ENCODE results near the gene JUN.
"Not testable (repeated sequence)": the region's sequence is repeated elsewhere in the genome, so short reads cannot be mapped to it uniquely, and the experiment has no call there.

Gene JUN

DNA sequence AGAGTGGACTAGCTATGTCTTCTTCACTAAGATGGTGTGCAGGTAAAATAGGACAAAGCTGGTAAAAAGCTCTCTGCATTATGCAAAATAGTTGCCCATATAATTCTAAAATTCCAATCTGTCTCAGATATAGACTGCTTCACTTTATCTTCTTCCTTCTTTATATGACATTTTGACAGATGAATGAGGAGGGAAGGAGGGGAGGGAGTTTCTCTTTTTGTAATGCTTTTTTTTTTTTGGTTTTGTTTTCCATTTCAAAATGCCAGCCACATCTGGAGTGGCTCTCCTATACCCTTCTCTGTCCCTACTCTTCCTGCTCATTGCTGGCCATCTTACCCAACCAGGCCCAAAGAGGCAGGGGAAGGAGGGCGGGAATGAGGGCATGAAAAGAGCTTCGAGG lies 24.2 kb upstream of the JUN start:
- no peak for DNase-seq (ENCODE audit: low spot score)

DNA sequence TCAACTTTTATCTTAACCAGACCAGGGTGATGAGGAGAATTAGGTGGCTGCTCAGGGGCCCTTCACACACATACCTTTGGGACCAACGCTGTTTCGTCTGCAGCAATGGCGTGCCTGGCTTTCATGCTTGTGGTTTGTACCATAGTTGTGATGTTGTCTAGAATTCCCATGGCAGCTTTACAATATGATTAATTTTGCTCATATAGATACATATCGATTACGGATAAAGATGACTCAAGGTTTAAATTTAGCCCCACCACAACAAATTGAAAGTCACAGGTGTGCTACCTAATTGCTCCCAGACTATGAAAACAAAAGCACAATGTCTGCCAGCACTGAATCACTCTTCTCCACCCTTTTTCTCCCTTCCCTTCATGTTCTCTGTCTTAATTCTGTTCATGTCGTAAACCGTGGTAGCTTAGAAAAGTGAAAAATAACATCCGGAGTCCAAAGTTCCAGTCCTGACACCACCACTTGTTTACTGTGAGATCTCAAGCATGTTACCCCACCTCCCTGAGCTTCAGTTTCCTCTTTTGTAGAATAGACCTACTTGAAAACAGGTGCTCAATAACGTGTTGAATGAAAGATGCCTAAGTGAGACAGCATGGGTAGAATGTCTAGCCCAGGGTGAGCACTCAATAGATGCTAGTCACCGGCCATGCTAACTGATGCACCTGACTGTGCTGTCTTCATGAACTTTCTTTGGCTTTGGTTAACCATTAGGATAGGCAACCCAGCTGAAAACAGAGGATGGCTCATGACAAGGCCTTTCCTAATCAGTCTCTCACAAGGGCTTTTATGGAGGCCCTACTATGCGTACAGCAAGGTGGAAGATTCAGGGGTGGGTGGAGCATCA lies 22.1 kb upstream of the JUN start:
- no peak for DNase-seq (ENCODE audit: low spot score)

DNA sequence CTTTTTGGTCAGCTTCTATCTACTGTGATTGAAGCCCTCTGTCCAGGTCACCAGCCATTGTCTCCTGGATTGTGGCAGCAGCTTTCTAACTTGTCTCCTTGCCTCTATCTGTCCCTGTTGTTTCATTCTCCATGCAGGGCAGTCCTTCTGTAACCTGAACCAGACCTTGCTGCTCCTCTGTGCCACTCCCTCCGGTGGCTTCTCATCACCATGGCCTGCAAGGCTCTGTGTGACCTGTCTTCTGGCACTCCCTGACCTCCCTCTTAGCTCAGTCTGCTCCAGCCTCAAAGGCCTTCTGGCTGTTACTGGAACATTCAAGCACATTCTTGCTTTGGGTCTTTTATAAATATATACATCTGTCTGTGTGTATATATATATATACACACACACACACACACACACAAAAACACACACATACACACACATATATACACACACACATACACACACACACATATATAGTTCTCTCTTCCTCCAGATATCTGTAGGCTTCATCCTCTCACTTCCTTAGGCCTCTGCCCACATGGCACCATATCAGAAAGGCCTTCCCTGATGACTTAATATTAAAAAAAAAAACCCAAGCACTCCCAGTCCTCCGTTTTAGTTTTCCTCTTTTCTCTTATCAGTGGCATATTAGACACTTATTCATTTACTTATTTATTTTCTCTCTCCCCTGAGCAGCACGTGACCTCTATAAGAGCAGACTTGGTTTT lies 21.2 kb upstream of the JUN start:
- no peak for DNase-seq (ENCODE audit: low spot score)

DNA sequence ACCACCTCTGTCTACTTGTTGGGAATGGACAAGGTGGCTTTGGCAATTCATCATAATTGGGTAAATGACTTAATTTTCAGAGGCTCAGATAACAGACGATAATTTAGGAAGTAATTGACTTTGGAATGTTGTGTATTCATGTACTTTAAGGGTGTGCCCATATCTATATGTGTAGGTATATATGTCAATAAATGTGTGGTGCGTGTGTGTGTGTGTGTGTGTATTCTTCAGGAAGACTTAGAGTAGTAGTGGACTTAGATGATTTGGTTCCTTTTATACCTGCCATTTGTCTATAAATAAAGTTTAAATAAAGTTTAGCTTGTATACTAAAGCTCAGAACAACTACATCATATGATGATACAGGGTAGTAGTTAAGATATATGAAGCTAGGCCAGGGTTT lies 20.0 kb upstream of the JUN start:
- no peak for DNase-seq (ENCODE audit: low spot score)

DNA sequence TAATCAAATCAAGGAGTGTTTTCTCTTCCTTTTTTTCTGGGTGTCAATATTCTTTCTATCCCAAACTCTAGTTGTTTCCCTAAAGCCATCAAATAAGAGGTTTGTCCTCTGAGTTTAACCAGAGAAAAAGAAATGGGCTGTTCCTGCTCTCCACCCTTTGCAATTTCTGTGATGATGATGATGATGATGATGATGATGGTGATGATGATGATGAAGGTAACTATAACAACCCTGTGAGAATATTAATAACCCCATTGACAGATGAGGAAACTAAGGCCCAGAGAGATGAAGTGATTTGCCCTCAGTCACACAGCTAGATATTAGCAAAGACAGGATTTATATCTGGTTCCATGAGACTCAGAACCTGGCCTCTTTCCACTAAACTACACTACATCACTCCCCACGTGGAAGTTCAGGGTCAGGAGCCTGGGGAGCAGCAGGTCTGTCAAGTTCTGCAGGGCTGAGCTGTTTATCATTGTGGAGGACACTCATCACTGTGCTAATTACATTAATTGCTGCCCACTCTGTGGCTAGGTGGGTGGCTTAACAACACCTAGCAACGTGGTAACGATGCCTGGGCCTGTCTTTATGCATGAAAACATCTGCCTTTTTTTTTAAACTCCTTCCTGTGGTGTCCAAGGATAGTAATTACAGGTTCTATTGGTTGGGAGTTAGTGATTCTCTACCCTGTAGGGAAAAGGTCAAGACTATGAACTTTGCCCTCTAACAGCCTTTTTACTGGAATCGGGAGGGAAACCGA lies 19.0 kb upstream of the JUN start:
- no peak for DNase-seq (ENCODE audit: low spot score)

DNA sequence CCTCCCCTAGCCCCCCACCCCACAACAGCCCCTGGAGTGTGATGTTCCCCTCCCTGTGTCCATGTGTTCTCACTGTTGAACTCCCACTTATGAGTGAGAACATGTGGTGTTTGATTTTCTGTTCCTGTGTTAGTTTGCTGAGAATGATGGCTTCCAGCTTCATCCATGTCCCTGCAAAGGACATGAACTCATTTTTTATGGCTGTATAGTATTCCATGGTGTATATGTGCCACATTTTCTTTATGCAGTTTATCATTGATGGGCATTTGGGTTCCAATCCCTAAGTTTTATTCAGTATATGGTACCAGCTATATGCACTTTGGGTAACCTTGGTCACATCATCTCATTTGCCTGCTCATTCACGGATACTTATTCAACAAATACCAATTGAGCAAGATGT lies 17.4 kb upstream of the JUN start:
- not testable (repeated sequence) for DNase-seq (ENCODE audit: low spot score)

DNA sequence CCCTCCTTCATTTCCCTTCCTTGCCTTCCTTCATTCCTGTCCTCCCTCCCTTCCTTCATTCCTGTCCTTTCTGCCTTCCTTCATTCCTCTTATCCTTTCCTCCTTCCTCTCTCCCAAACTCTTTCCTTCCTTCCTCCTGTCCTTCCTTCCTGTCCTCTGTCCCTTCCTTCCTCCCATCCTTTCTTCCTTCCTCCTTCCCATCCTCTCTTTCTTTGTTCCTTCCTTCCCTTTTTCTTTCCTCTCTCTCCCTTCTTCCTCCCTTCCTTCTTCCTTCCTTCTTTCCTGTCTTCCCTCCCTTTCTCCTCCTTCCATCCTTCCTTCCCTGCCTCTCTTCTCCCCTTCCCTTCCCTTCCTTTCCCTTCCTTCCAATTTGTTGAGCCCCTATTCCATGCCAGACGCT lies 15.8 kb upstream of the JUN start:
- DNase-seq (ENCODE audit: low spot score), result no peak

DNA sequence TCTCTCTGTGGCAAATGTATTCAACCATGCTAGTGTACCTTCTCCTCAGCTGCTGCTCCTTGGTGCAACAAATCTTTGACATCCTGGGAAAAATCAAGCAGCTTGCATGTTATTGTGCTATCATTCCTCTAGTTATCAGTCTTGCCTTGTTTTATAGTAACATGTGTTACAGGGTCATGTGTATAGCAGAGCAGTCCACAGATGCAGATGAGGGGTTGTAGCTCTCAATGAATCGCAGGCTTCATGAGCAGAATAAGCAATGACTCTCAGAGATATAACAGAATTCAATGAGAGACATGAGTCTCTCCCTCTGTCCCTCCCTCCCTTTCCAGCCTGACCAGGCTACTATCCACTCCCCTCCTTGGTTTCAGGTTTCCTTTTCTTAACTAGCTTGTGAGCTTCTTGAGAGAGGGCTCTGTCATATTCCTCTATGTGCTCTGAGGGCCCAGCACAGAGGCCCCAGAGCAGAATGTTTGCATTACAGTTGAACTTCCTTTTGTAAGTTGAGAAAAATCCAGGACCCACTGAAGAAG lies 15.1 kb upstream of the JUN start:
- no peak for DNase-seq (ENCODE audit: low spot score)

DNA sequence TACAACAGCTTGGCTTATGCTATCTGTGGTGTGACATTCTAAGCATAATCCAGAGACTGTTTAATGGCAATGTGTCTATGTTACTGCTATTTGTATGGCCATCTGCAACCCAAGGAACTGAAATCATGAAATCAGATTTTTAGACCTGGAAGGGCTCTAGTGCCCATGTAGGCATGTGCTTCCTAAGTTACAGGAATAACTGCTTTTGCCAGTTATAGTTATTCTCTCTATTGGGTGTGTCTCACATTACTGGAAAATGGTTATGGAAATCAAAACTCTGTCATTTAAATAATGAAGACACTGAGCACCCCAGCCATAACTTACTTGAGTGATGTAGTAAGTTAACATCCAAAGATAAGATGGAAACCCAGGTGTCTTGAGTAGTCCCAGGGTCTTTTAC lies 12.6 kb upstream of the JUN start:
- DNase-seq (ENCODE audit: low spot score), result no peak

DNA sequence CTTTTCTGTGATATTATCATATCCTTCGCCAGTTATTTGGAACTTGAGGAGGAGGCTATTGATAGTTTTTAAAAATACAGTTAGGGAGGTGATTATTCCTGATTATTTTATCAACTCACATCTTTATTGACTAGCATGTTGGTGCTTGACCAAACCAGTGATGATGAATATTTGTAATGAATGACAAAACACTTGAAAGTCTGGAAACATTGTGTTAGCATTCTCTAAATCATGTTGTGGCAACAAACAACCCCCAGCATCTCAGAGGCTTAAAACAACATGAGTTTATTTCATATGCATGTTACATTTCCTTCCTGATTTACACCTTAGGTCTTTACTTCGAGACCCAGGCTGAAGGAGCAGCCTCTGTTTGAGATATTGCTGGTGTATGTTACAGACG lies 10.7 kb upstream of the JUN start:
- DNase-seq (ENCODE audit: low spot score), result no peak

DNA sequence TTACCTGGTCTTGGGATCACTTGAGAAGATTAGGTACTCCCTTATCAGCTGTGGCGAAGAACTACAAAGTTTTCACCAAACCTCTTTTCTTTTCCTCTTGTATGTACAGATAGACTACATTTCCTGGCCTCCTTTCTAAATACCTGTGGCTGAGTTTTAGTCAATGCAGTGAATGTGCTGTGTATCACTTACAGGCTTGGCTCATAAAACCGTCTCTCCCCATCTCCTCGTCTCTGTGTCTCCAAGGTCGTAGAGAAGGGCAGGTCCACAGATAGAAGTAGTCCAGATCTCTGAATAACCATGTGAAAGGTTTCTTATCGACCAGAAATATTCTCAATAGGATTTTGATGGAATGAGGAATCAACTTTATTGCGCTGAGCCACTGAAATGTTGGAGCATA lies 9.0 kb upstream of the JUN start:
- DNase-seq (ENCODE audit: low spot score), result no peak

DNA sequence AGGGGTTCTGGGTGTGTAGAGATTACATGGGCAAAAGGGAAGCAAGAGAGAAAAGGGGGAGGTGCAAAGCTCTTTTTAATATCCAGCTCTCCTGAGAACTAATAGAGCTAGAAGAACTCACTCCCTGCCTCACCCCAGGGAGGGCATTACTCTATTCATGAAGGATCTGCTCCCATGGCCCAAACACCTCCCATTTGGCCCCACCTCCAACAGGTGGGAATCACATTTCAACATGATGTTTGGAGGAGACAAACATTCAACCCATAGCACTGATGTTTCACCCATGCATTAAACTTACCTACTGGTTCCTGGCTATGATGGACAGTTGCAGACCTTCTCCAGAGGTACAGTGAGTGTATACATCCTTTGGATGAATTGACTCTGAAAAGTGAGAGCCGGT lies 7.3 kb upstream of the JUN start:
- no peak for DNase-seq (ENCODE audit: low spot score)

DNA sequence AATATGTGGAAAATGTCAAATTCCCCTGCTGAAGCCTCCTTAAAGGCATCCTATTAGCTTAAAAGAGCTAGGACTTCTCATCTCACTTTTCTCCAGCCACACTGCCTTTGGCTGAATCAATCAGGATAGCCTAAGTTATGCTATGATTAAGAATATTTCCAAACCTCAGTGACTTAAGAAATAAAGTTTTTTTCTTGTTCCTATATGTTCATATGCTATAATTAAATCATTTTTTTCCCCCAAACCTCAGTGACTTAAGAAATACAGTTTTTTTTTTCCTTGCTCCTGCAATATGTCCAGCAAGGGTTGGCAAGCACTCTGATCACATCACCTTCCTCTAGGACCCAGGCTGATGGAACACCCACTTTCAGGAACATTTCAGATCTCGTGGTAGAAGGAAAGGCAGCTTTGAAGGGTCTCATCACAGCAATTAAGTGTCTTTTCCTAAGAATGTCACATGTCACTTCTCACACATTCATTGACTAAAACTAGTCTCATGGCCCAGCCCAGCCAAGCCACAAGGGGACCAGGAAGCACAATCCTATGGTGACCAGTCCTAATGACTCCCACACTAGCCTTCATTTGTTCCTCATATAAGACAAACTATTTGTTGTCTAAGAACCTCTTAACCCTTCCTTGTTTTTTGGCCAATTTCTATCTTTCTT lies 6.3 kb upstream of the JUN start:
- DNase-seq (ENCODE audit: low spot score), result no peak

DNA sequence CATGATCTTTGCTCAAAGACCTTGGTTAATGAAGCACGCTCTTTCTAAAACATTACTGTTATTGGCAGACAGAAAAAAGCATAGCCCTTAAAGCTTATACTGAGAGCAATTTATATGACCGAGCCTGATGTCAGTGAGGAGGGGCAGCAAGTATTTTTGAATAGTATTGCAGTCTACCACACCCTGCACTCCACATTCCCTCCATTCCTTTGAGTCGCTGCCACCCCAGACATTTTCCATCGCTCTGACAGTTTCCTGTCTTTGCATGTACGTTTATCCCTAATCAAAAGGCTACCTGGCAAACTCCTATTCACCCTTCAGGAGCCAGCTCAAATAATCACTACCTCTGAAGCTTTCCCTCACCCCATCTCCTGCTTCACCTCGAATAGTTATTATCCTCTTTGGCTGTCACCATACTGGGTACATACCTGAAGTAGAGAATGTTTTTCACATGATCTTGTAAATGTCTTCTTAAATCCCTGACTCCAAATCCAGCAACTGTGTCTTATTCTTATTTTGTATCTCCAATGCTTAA lies 5.5 kb upstream of the JUN start:
- no peak for DNase-seq (ENCODE audit: low spot score)

DNA sequence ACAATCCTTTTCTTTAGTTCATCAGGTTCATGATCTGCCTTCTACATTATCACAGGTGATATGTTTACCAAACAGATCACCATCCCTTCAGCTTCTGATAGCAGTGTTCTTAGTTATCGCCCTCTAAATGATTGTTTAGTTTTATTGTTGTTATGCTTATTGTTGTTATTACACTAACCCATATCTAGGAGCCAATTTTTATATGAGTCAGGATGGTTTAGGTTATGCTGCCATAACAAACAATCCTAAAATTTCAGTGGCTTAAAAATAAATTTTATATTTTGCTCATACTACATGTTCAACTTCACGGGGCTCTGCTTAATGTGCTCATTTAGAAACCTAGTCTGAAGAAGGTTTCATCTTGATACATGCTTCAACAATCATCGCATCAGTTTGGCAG lies 4.4 kb upstream of the JUN start:
- no peak for DNase-seq (ENCODE audit: low spot score)

DNA sequence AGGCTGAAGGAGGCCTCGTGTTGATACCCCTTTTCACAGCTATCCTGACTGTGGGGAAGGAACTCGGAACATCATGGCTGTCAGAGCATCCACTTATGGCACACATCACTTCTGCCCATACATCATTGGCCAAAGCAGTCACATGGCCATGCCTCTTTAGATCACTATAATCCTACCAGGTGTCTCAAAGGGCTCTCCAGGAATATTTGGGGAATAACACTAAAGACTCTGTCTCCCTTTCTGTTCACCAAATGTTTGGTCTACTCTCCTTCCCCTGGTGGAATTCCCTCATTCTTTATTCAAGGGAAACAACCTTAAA lies 3.0 kb upstream of the JUN start:
- DNase-seq (ENCODE audit: low spot score), result no peak

DNA sequence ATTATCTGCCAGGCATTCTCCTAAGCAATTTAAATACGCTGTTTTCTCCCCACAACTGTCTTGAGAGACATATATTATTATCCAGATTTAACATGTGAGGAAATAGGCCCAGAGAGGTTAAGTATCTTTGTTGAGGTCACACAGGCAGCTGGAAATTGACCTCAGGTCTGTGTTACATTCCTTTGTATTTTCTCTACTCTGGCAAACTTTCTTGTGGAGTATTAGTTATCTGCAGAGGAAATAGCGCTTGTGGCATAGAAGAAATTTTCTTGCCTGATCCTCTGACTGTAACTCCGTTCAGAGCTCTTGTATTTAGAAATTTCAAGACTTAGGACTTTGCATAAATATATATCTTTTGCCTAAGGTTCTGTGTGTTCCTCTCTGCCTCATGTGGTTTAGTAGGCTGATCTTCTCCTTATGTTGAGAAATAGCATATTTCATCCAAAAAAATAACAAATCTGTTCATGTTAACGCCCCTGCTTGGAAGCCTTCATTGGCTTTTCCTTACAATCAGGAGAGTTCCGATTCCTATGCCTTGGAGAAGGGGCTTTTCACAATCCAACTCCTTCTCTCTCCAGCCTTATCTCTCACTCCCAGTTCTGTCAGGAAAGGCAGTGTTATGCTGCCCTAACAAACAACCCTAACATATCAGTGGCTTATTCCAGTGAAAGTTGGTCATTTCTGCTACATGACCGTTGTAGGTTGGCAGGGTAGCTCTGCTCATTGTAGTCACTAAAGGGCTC lies 2.5 kb upstream of the JUN start:
- no peak for DNase-seq (ENCODE audit: low spot score)

DNA sequence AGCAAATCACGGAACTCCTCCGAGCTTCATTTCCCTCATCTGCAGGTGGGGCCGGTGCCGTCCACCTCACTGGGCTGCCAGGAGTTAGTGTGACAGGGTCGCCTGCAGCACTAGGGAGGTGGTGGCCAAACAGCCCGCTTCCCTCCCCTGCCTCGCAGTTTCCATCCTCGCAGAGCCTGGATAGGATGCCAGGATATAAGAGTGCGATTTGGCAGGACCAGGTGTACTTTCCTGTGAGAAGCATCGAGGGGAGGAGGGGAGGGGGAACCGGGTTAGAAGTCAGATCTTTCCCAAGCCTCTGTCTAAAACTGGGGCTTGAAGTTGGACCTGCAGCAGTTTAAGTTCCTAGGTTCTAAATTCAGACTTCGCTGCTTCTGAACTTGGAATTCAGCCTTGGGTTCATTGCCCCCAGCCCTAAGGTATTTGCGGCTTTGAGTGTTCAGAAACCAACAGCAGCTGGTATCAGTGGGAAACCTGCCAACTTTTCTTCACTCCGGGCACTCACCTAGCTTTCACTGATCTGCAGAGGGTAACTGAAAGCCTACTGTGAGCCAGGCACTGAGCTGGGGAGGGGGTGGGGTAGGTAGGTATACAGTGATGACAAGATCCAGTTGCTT lies 1.7 kb upstream of the JUN start:
- DNase-seq (ENCODE audit: low spot score), result no peak

DNA sequence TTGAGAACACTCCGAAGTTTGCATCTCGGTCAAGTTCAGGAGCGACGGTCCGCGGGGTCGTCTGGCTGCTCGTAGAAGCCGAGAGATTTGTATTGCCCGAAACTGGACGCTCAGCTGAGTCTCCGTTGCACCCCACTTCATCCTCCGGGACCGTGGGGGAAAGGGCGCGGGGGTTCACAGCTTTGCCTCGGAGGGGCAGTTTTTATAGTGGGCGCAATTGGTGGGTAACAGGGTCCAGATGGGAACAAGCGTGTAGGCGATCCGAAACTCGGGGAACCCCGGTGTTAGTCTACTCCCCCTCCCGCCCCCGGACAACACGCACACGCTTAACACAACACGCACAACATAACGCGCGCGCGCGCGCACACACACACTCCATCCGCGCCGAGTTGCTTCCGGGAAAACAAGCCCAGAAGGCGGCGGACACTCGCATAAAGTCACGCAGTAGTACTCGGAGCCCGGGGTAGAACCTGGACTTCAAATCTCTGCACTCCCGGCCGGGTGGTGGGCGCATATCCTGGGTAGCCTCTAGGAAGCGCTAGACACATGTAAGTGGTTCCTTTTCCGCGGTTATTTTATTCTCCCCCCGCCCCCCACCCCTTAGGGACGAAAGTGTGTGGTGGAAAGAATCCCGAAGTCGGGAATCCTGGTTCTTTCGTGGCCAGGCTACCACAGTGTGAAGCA lies 1.1 kb upstream of the JUN start:
- DNase-seq (ENCODE audit: low spot score), result no peak

Data from hematopoietic multipotent progenitor cell treated with erythropoietin and hydrocortisone succinate and interleukin-3 and kit ligand, for 17 days (in vitro differentiated cells).